Breast epithelium (tissue), 3 donors: ENCODE data around the gene SRRM4.

Experiments
- POLR2A ChIP-seq: fragments of 450-650 bp; IDR thresholded peaks from one replicate; pipeline ENCODE4 v1.6.1; 2016; ENCODE audit warnings: antibody characterized with exemption, mild to moderate bottlenecking, moderate library complexity
- POLR2AphosphoS5 ChIP-seq, 3 donors: sonication (generic); formaldehyde crosslinking; IDR thresholded peaks; one replicate each; pipeline ENCODE4 v1.6.1; 2017; ENCODE audit warnings: antibody characterized with exemption in 3 of 3
- TF ChIP-seq, protein P1 (sequence below), 3 donors: fragments of 450-650 bp; IDR thresholded peaks; one replicate each; pipeline ENCODE4 v1.5.1; 2016 to 2017; ENCODE audit warnings: antibody characterized with exemption in 3 of 3, mild to moderate bottlenecking in 3 of 3, moderate library complexity in 3 of 3

GRCh38 chr12:119181944-119182343 lies 200.6 kb downstream of the SRRM4 start:
- TF ChIP-seq, protein P1, sequence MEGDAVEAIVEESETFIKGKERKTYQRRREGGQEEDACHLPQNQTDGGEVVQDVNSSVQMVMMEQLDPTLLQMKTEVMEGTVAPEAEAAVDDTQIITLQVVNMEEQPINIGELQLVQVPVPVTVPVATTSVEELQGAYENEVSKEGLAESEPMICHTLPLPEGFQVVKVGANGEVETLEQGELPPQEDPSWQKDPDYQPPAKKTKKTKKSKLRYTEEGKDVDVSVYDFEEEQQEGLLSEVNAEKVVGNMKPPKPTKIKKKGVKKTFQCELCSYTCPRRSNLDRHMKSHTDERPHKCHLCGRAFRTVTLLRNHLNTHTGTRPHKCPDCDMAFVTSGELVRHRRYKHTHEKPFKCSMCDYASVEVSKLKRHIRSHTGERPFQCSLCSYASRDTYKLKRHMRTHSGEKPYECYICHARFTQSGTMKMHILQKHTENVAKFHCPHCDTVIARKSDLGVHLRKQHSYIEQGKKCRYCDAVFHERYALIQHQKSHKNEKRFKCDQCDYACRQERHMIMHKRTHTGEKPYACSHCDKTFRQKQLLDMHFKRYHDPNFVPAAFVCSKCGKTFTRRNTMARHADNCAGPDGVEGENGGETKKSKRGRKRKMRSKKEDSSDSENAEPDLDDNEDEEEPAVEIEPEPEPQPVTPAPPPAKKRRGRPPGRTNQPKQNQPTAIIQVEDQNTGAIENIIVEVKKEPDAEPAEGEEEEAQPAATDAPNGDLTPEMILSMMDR (IDR thresholded peaks at IDR 0.05), result no peak
- TF ChIP-seq POLR2AphosphoS5 (IDR thresholded peaks at IDR 0.05), result no peak
- TF ChIP-seq POLR2A, result no peak
